ENCODE results near the gene ATG7. TPM values are rescaled to one million over a fixed set of nuclear protein-coding genes. Genes with fewer than 3 reads are reported as not detected.

Gene ATG7
- total and polyA plus RNA-seq, 3 experiments from 2014 or later = 13.8 to 28.2 (median 28.0) TPM

GRCh38 chr3:11385326-11385725 is 113.1 kb downstream of the ATG7 start:
- Histone ChIP-seq H3K9me3 (ENCODE audit: low read length) (no peaks in the 10 kb centered on the region), H3K27ac (ENCODE audit: low read depth, low read length) (no peak overlapping the region), H3K27me3 (ENCODE audit: insufficient read depth, low read length, poor library complexity, severe bottlenecking) (no peaks in the 10 kb centered on the region), H3K4me1 (ENCODE audit: insufficient read depth, low read length) (no peaks in the 10 kb centered on the region), H3K4me3 (ENCODE audit: low read length) (no peak overlapping the region), H3K36me3 (ENCODE audit: insufficient read depth, low read length) (no peaks in the 10 kb centered on the region)
- H3K27me3 Mint-ChIP-seq = no peaks in the 10 kb centered on the region
- H3K4me3 Mint-ChIP-seq = no peak overlapping the region
- peaks cover 0 to 47% (median 5%) of the 10 kb centered on the region in 3 donors for H3K36me3 Mint-ChIP-seq
- no peak overlapping the region for H3K27ac Mint-ChIP-seq
- ChIA-PET POLR2A (no interaction called here), CTCF (no interaction called here)
- DNase-seq = no peak
- H3K9me3 Mint-ChIP-seq = no peaks in the 10 kb centered on the region
- peaks cover 0 to 6% (median 1%) of the 10 kb centered on the region in 3 donors for H3K4me1 Mint-ChIP-seq

- no peak for DNase-seq
Observed at GRCh38 chr3:11385891-11386290, 113.7 kb downstream of the ATG7 start.

GRCh38 chr3:11386465-11387113 is 114.4 kb downstream of the ATG7 start:
- Mint-ChIP-seq H3K4me3 (no peak overlapping the region), H3K27ac (no peak overlapping the region), H3K9me3 (no peaks in the 10 kb centered on the region), H3K27me3 (no peaks in the 10 kb centered on the region), H3K36me3 (peaks cover 0 to 35% (median 8%) of the 10 kb centered on the region in 3 donors), H3K4me1 (peaks cover 5 to 19% (median 14%) of the 10 kb centered on the region in 3 donors)
- Histone ChIP-seq H3K27me3 (ENCODE audit: insufficient read depth, low read length, poor library complexity, severe bottlenecking) (no peaks in the 10 kb centered on the region), H3K9me3 (ENCODE audit: low read length) (no peaks in the 10 kb centered on the region), H3K4me3 (ENCODE audit: low read length) (no peak overlapping the region), H3K36me3 (ENCODE audit: insufficient read depth, low read length) (no peaks in the 10 kb centered on the region), H3K27ac (ENCODE audit: low read depth, low read length) (no peak overlapping the region), H3K4me1 (ENCODE audit: insufficient read depth, low read length) (no peaks in the 10 kb centered on the region)
- DNase-seq = no peak
- ChIA-PET CTCF (no interaction called here), POLR2A (no interaction called here)

More at GRCh38 chr3:11385891-11386290, 113.7 kb downstream of the ATG7 start:
- no peaks in the 10 kb centered on the region for H3K27me3 ChIP-seq (ENCODE audit: insufficient read depth, low read length, poor library complexity, severe bottlenecking)
- no peak overlapping the region for H3K4me3 Mint-ChIP-seq
- H3K36me3 ChIP-seq (ENCODE audit: insufficient read depth, low read length) = no peaks in the 10 kb centered on the region
- H3K9me3 ChIP-seq (ENCODE audit: low read length) = no peaks in the 10 kb centered on the region
- H3K27me3 Mint-ChIP-seq = no peaks in the 10 kb centered on the region
- no peak overlapping the region for H3K27ac ChIP-seq (ENCODE audit: low read depth, low read length)
- POLR2A ChIA-PET = no interaction called here
- H3K4me1 Mint-ChIP-seq = peaks cover 0 to 12% (median 7%) of the 10 kb centered on the region in 3 donors
- H3K4me1 ChIP-seq (ENCODE audit: insufficient read depth, low read length) = no peaks in the 10 kb centered on the region
- no peak overlapping the region for H3K27ac Mint-ChIP-seq
- no peaks in the 10 kb centered on the region for H3K9me3 Mint-ChIP-seq
- CTCF ChIA-PET = no interaction called here
- peaks cover 0 to 41% (median 7%) of the 10 kb centered on the region in 3 donors for H3K36me3 Mint-ChIP-seq
- H3K4me3 ChIP-seq (ENCODE audit: low read length) = no peak overlapping the region

GRCh38 chr3:11389386-11390268 is 117.4 kb downstream of the ATG7 start:
- Mint-ChIP-seq H3K4me3 (no peak overlapping the region), H3K27ac (no peak overlapping the region), H3K36me3 (peaks cover 0 to 19% (median 8%) of the 10 kb centered on the region in 3 donors), H3K4me1 (peaks cover 23 to 39% (median 32%) of the 10 kb centered on the region in 3 donors), H3K27me3 (no peaks in the 10 kb centered on the region), H3K9me3 (no peaks in the 10 kb centered on the region)
- H3K27ac ChIP-seq (ENCODE audit: low read depth, low read length) = no peak overlapping the region
- no peak overlapping the region for H3K4me3 ChIP-seq (ENCODE audit: low read length)
- H3K4me1 ChIP-seq (ENCODE audit: insufficient read depth, low read length) = no peaks in the 10 kb centered on the region
- no peaks in the 10 kb centered on the region for H3K9me3 ChIP-seq (ENCODE audit: low read length)
- ChIA-PET POLR2A (no interaction called here), CTCF (interaction anchor here (0.7 to 1.5 kb wide), 2 partner anchors 11 to 46 kb away, joined by 3 to 4 read pairs; no protein-coding TSS in a partner anchor)
- no peaks in the 10 kb centered on the region for H3K36me3 ChIP-seq (ENCODE audit: insufficient read depth, low read length)
- no peak for DNase-seq
- no peaks in the 10 kb centered on the region for H3K27me3 ChIP-seq (ENCODE audit: insufficient read depth, low read length, poor library complexity, severe bottlenecking)

GRCh38 chr3:11390411-11391131 is 118.4 kb downstream of the ATG7 start:
- H3K27me3 ChIP-seq (ENCODE audit: insufficient read depth, low read length, poor library complexity, severe bottlenecking) = no peaks in the 10 kb centered on the region
- H3K27ac Mint-ChIP-seq = no peak overlapping the region
- no peak overlapping the region for H3K4me3 Mint-ChIP-seq
- H3K36me3 ChIP-seq (ENCODE audit: insufficient read depth, low read length) = no peaks in the 10 kb centered on the region
- no peaks in the 10 kb centered on the region for H3K27me3 Mint-ChIP-seq
- H3K27ac ChIP-seq (ENCODE audit: low read depth, low read length) = no peak overlapping the region
- H3K4me1 Mint-ChIP-seq = peaks cover 23 to 39% (median 32%) of the 10 kb centered on the region in 3 donors
- H3K4me1 ChIP-seq (ENCODE audit: insufficient read depth, low read length) = no peaks in the 10 kb centered on the region
- CTCF ChIA-PET = interaction anchor here (1.5 kb wide), 1 partner anchor 12 kb away, joined by 4 read pairs; no protein-coding TSS in a partner anchor
- H3K4me3 ChIP-seq (ENCODE audit: low read length) = no peak overlapping the region
- no peaks in the 10 kb centered on the region for H3K9me3 Mint-ChIP-seq
- H3K9me3 ChIP-seq (ENCODE audit: low read length) = no peaks in the 10 kb centered on the region
- no peak for DNase-seq
- peaks cover 0 to 15% (median 8%) of the 10 kb centered on the region in 3 donors for H3K36me3 Mint-ChIP-seq
- POLR2A ChIA-PET = no interaction called here

GRCh38 chr3:11391174-11391879 is 119.1 kb downstream of the ATG7 start:
- peaks cover 0 to 12% (median 8%) of the 10 kb centered on the region in 3 donors for H3K36me3 Mint-ChIP-seq
- ChIA-PET CTCF (interaction anchor here (1.4 kb wide), 1 partner anchor 41 kb away, joined by 3 read pairs; no protein-coding TSS in a partner anchor), POLR2A (no interaction called here)
- no peak overlapping the region for H3K27ac ChIP-seq (ENCODE audit: low read depth, low read length)
- no peaks in the 10 kb centered on the region for H3K9me3 Mint-ChIP-seq
- no peaks in the 10 kb centered on the region for H3K9me3 ChIP-seq (ENCODE audit: low read length)
- peak overlapping the region in 2 of 8 donors; percentile 10 to 29 for H3K27ac Mint-ChIP-seq
- H3K27me3 ChIP-seq (ENCODE audit: insufficient read depth, low read length, poor library complexity, severe bottlenecking) = no peaks in the 10 kb centered on the region
- peaks cover 23 to 39% (median 32%) of the 10 kb centered on the region in 3 donors for H3K4me1 Mint-ChIP-seq
- no peak overlapping the region for H3K4me3 Mint-ChIP-seq
- no peak for DNase-seq
- no peaks in the 10 kb centered on the region for H3K36me3 ChIP-seq (ENCODE audit: insufficient read depth, low read length)
- no peaks in the 10 kb centered on the region for H3K27me3 Mint-ChIP-seq
- no peak overlapping the region for H3K4me3 ChIP-seq (ENCODE audit: low read length)
- no peaks in the 10 kb centered on the region for H3K4me1 ChIP-seq (ENCODE audit: insufficient read depth, low read length)

GRCh38 chr3:11392014-11392859 is 120.0 kb downstream of the ATG7 start:
- no peak for DNase-seq
- CTCF ChIA-PET = interaction anchor here (1.4 kb wide), 1 partner anchor 42 kb away, joined by 3 read pairs; no protein-coding TSS in a partner anchor
- Mint-ChIP-seq H3K36me3 (peaks cover 0 to 9% (median 8%) of the 10 kb centered on the region in 3 donors), H3K27ac (peak overlapping the region in 3 of 8 donors; percentile 32 to 50 (median 42)), H3K4me3 (no peak overlapping the region), H3K9me3 (no peaks in the 10 kb centered on the region), H3K27me3 (no peaks in the 10 kb centered on the region), H3K4me1 (peaks cover 23 to 39% (median 32%) of the 10 kb centered on the region in 3 donors)
- no peak overlapping the region for H3K4me3 ChIP-seq (ENCODE audit: low read length)
- no peaks in the 10 kb centered on the region for H3K4me1 ChIP-seq (ENCODE audit: insufficient read depth, low read length)
- H3K27ac ChIP-seq (ENCODE audit: low read depth, low read length) = no peak overlapping the region
- H3K27me3 ChIP-seq (ENCODE audit: insufficient read depth, low read length, poor library complexity, severe bottlenecking) = no peaks in the 10 kb centered on the region
- POLR2A ChIA-PET = no interaction called here
- no peaks in the 10 kb centered on the region for H3K36me3 ChIP-seq (ENCODE audit: insufficient read depth, low read length)
- no peaks in the 10 kb centered on the region for H3K9me3 ChIP-seq (ENCODE audit: low read length)
